Sigmoid colon (tissue), 4 donors: ENCODE results near the gene TCTN1.

Experiments used
- CTCF ChIP-seq, 4 experiments: fragments of 450-650 bp in 3 of 4; fragments of 200-600 bp in 1 of 4; IDR thresholded peaks; one replicate each; pipeline ENCODE4 v1.5.1; 2016 to 2019; ENCODE audit warnings: antibody characterized with exemption in 4 of 4, mild to moderate bottlenecking in 3 of 4, moderate library complexity in 2 of 4
- EP300 ChIP-seq, 4 donors: sonication (generic); formaldehyde crosslinking; IDR thresholded peaks; one replicate each; pipeline ENCODE4 v1.6.1; 2017; ENCODE audit warnings: antibody characterized with exemption in 4 of 4
- POLR2AphosphoS5 ChIP-seq, 4 donors: sonication (generic); formaldehyde crosslinking; IDR thresholded peaks; one replicate each; pipeline ENCODE4 v1.6.1; 2017; ENCODE audit warnings: antibody characterized with exemption in 4 of 4

- TF ChIP-seq CTCF (IDR thresholded peaks at IDR 0.05) (no peak), POLR2AphosphoS5 (IDR thresholded peaks at IDR 0.05) (no peak), EP300 (IDR thresholded peaks at IDR 0.05) (no peak)
These were observed 83.3 kb downstream of the TCTN1 start for GRCh38 chr12:110697236-110697635.
